Right atrium auricular region (tissue), 2 donors: ENCODE data around the gene SIPA1L3. TPM values are rescaled to one million over a fixed set of nuclear protein-coding genes. Genes with fewer than 3 reads are reported as not detected.
A peak's percentile ranks its signal among the peaks of the same experiment; 100 is the strongest.

ENCODE experiments used
- DNase-seq: peaks from one replicate; pipeline ENCODE4 v3.0.0-alpha.2; 2019; ENCODE audit warnings: low spot score
- H3K27ac ChIP-seq, 2 donors: fragments of 200-600 bp; sonication (generic); 1 replicate in 1 of 2; 2 replicates in 1 of 2; pipeline ENCODE4 v1.5.1; 2016 to 2019
- H3K27me3 ChIP-seq, 2 donors: fragments of 200-600 bp; sonication (generic); one replicate each; pipeline versions ENCODE4 v1.5.1 to v1.6.0; 2017 to 2019
- H3K36me3 ChIP-seq: fragments of 200-600 bp; sonication (generic); one replicate; pipeline ENCODE4 v1.5.1; 2016
- H3K4me1 ChIP-seq, 2 donors: fragments of 200-600 bp; sonication (generic); one replicate each; pipeline versions ENCODE4 v1.5.1 to v1.6.0; 2017 to 2019
- H3K4me3 ChIP-seq, 2 donors: fragments of 200-600 bp; sonication (generic); 1 replicate in 1 of 2; 2 replicates in 1 of 2; pipeline ENCODE4 v1.5.1; 2017 to 2019; ENCODE audit warnings: mild to moderate bottlenecking in 1 of 2, moderate library complexity in 1 of 2
- H3K9me3 ChIP-seq, 2 donors: fragments of 200-600 bp; sonication (generic); one replicate each; pipeline ENCODE4 v1.5.1; 2019
- total RNA-seq, 2 donors: library from RNA; depleted of rRNA; stranded (reverse); fragments of >200 nt; gene quantifications; one replicate each; pipeline ENCODE4 v1.1.0, GENCODE V29; 2016
- TF ChIP-seq, protein P1 (sequence below), 2 donors: fragments of 200-600 bp; sonication (generic); IDR thresholded peaks; one replicate each; pipeline ENCODE4 v1.5.1; 2019; ENCODE audit warnings: antibody characterized with exemption in 2 of 2

The SIPA1L3 gene
- total RNA-seq, 2 donors from 2014 or later = 10.7 to 19.6 TPM

DNA sequence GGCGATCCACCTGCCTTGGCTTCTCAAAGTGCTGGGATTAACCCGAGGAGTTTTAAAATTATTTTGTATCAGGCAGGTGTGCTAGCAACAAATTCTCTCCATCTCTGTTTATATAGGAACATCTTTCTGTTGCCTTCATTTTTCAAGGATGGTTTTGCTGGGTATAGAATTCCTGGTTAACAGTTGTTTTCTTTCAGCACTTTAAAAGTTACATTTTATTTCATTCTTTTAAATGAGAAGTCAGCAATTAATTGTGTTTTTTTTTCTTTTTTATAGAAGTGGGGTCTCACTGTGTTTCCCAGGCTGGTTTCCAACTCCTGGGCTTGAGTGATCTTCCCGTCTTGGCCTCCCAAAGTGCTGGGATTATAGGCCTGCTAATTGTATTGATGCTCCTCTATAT, 273.1 kb downstream of the SIPA1L3 start:
- no peak for DNase-seq
- Histone ChIP-seq H3K27me3 (no peaks in the 10 kb centered on the region), H3K9me3 (peaks cover 0 to 8% of the 10 kb centered on the region in 2 donors), H3K27ac (no peak overlapping the region), H3K4me1 (peaks cover 0 to 14% of the 10 kb centered on the region in 2 donors), H3K36me3 (no peaks in the 10 kb centered on the region), H3K4me3 (no peak overlapping the region)
- TF ChIP-seq, protein P1, sequence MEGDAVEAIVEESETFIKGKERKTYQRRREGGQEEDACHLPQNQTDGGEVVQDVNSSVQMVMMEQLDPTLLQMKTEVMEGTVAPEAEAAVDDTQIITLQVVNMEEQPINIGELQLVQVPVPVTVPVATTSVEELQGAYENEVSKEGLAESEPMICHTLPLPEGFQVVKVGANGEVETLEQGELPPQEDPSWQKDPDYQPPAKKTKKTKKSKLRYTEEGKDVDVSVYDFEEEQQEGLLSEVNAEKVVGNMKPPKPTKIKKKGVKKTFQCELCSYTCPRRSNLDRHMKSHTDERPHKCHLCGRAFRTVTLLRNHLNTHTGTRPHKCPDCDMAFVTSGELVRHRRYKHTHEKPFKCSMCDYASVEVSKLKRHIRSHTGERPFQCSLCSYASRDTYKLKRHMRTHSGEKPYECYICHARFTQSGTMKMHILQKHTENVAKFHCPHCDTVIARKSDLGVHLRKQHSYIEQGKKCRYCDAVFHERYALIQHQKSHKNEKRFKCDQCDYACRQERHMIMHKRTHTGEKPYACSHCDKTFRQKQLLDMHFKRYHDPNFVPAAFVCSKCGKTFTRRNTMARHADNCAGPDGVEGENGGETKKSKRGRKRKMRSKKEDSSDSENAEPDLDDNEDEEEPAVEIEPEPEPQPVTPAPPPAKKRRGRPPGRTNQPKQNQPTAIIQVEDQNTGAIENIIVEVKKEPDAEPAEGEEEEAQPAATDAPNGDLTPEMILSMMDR (IDR thresholded peaks at IDR 0.05) = no peak

- peak overlapping the region; percentile 67 to 84 for H3K27ac ChIP-seq
- H3K27me3 ChIP-seq = no peaks in the 10 kb centered on the region
- DNase-seq = no peak
- peaks cover 0 to 8% of the 10 kb centered on the region in 2 donors for H3K9me3 ChIP-seq
- TF ChIP-seq, protein P1 (IDR thresholded peaks at IDR 0.05) = no peak
- H3K4me3 ChIP-seq = no peak overlapping the region
- H3K4me1 ChIP-seq = peaks cover 0 to 14% of the 10 kb centered on the region in 2 donors
- H3K36me3 ChIP-seq = no peaks in the 10 kb centered on the region
These were observed 275.7 kb downstream of the SIPA1L3 start for GRCh38 chr19:38182536-38183210.

DNA sequence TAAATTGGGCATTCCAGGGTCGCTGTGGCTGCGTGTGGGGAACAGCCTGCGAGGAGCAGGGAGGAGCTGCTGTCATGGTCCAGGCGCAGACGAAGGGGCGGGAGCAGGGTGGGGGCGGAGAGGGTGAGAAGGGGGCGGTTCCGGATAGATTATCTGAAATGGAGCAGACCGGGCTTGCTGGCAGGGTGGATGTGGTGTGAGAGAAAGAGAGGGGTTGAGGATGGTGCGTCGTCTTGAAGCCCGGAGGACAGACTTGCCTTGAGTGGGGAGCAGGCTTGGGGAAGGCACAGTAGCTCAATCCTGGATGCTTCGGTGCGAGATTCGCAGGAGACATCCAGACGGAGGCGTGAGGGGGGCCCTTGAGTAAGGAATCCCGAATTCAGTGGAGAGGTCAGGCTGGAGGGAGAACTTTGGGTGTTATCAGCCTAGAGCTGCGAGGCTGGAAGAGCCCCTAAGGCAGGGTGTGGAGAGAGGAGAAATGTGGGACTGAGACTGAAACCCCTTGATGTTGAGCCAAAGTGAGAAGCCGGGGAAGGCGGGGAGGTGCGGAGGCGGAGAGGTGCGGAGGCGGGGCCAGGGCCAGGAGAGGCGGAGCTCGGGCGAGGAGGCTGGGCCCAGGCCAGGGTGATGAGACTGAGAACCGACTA, 276.4 kb downstream of the SIPA1L3 start:
- H3K27ac ChIP-seq = peak overlapping the region; percentile 67 to 84
- peak overlapping the region; percentile 3 to 43 for H3K4me3 ChIP-seq
- peaks cover 0 to 14% of the 10 kb centered on the region in 2 donors for H3K4me1 ChIP-seq
- H3K9me3 ChIP-seq = peaks cover 0 to 8% of the 10 kb centered on the region in 2 donors
- H3K36me3 ChIP-seq = no peaks in the 10 kb centered on the region
- TF ChIP-seq, protein P1 (IDR thresholded peaks at IDR 0.05) = no peak
- no peak for DNase-seq
- no peaks in the 10 kb centered on the region for H3K27me3 ChIP-seq

DNA sequence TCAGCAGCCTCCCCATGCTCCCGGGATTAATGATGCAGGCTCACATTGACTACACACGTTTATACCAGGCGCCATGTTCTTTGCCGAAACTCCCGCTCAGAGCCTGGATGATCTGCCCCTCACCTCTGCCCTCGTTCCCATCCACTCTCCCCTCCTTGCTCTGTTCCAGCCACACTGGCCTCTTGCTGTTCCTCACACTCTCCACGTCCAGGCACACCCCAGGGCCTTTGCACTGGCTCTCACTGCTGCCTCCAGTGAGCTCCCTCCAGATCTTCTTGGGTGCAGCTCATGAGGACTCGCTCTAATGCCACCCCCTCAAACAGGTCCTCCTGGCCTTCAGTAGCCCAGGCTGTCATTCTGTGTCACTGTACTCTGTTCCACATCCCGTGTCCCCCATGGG, 277.8 kb downstream of the SIPA1L3 start:
- H3K36me3 ChIP-seq = no peaks in the 10 kb centered on the region
- H3K9me3 ChIP-seq = peaks cover 0 to 8% of the 10 kb centered on the region in 2 donors
- peaks cover 0 to 14% of the 10 kb centered on the region in 2 donors for H3K4me1 ChIP-seq
- no peaks in the 10 kb centered on the region for H3K27me3 ChIP-seq
- peak overlapping the region; percentile 67 to 84 for H3K27ac ChIP-seq
- no peak overlapping the region for H3K4me3 ChIP-seq
- TF ChIP-seq, protein P1 (IDR thresholded peaks at IDR 0.05) = no peak
- DNase-seq = no peak

DNA sequence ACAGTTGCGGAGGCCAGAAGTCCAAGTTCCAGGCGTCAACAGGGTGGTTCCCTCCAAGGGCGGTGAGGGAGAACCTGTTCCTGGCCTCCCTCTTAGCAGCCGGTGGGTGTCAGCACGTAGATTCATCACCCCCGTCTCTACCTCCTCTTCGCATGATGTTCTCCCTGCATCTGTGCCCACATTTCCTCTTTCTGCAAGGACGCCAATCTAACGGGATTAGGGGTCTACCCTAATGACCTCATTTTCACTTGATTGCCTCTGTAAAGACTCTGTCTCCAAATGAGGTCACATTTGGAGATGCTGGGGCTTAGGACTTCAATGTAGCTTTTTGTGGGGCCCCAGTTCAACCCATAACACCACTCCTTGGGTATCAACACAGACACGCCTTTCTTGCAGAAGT, 278.6 kb downstream of the SIPA1L3 start:
- peaks cover 0 to 14% of the 10 kb centered on the region in 2 donors for H3K4me1 ChIP-seq
- peaks cover 0 to 4% of the 10 kb centered on the region in 2 donors for H3K9me3 ChIP-seq
- H3K27me3 ChIP-seq = no peaks in the 10 kb centered on the region
- TF ChIP-seq, protein P1 (IDR thresholded peaks at IDR 0.05) = no peak
- no peaks in the 10 kb centered on the region for H3K36me3 ChIP-seq
- no peak for DNase-seq
- no peak overlapping the region for H3K4me3 ChIP-seq
- H3K27ac ChIP-seq = peak overlapping the region in 1 of 2 donors; percentile 84
